HUDEP-2 (cell line): ENCODE measurements around the gene ZNF266.
A peak's percentile ranks its signal among the peaks of the same experiment; 100 is the strongest.

ENCODE experiments used
- DNase-seq, 76 experiments: peaks; one replicate each; lab custom pipeline; 2025; ENCODE audit not compliant: unreplicated experiment in 76 of 76; lab: John Stamatoyannopoulos, UW

ZNF266 gene

DNA sequence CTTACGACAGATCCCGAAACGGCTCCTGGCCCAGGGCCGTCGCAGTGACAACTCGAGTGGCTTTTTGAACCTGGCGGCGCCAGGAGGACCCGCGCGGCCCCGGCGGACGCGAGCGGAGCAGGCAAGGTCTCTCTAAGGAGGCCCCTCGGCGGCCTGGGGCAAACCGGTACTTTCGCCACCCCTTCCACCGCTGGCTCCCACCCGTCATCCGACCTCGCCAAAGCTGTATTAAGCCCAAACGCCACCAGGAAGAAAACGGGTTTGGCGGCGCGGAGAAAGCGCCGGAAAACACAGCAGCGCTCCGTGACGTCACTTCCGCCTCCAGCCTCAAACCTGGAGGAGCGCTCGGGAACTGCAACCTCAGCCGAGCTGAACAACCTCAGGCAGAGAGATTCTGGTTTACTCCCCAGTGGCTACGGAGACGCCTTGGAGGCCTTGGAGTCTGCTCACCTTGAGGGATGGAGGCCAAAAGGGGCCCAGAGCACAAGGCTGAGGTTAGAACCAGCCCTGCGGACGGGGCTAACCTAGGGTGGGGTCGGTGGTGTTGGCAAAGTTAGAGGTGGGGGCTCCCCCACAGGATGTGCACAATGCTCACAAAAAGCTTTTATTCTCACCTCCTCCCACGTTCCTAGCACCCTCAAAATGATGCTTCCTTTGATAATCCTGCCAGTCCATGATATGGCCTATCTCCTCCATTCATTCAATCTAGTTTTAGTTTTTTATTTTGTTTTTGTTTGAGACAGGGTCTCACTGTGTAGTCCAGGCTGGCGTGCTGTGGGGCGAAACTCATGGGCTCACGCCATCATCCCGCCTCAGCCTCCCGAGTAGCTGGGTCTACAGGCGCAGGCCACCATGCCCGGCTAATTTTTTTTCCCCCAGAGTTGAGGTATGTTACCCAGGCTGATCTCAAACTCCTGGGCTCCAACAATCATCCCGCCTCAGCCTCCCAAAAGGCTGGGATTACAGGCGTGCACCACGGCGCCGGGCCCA lies at the start of gene ZNF266:
Gene ZNF266, minus strand, starts transcription at position 295 of the 990 bp plus-strand sequence. CDS start 15,484 bp downstream, outside the sequence.
- DNase-seq: peak in 75 of 76 experiments; percentile 60 to 95 (median 87)

GRCh38 chr19:9485140-9485539 lies 49.8 kb upstream of the ZNF266 start:
- DNase-seq: no peak

GRCh38 chr19:9474975-9475374 lies 39.6 kb upstream of the ZNF266 start:
- no peak for DNase-seq

- DNase-seq: no peak
Measured at GRCh38 chr19:9467161-9467560, 31.8 kb upstream of the ZNF266 start.

DNA sequence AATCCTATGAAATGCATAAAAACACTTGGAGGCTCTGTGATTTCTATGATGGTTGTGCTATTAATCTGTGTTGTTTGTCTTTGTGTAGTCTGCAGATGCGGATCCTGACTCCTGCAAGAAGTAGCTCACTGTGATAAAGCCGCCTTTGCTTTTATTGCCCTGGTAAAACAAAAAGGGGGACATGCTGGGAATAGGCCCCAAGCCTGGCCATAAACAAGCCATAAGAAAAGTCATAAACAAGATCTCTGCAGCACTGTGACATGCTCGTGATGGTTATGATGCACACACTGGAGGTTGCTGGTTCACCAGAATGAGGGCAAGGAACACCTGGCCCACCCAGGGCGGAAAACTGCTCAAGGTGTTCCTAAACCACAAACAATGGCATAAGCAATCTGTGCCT lies 26.6 kb upstream of the ZNF266 start:
- DNase-seq: no peak

DNA sequence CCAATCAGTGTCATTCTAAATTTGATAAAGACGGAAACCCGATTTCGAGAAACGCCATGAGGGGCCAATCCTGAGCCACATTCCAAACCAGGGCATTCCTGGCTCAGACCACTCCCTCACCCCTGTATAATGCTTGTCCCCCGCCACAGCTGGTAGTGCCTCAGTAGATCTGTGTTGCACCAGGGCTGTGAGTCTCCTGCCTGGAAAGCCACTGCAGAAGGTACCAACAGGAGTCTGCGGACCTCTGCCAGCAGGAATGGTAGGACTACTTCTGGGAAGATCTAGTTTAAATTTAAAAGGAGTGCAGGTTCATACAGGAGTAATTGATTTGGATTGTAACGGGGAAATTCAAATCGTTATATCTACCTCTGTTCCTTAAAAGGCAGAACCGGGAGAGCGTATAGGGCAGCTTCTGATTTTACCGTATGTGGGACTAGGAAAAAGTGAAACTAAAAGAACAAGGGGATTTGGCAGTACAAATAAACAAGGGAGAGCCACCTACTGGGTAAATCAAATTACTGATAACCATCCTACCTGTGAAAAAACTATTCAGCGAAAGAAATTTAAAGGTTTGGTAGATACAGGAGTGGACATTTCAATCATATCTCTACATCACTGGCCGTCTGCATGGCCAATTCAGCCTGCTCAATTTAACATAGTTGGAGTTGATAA lies 20.8 kb upstream of the ZNF266 start:
- no peak for DNase-seq

- no peak for DNase-seq
Measured at GRCh38 chr19:9453953-9454352, 18.6 kb upstream of the ZNF266 start.

DNA sequence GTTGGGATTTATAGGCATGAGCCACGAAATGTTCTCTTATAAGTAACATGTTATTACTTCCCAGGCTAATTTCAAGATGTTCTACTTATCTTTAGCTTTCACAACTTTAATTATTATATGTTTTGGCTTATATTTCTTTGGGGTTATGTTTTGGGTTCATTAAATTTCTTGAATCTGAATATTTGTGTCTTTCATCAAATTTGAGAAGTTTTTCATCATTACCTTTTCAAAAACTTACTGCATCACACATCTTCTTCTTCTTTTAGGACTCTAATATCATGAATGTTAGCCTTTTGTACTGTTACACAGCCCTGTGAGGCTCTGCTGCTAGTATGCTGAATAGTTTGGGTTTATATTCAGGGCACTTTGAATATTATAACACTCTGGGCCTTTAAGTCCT lies 9.7 kb upstream of the ZNF266 start:
- DNase-seq: no peak

DNA sequence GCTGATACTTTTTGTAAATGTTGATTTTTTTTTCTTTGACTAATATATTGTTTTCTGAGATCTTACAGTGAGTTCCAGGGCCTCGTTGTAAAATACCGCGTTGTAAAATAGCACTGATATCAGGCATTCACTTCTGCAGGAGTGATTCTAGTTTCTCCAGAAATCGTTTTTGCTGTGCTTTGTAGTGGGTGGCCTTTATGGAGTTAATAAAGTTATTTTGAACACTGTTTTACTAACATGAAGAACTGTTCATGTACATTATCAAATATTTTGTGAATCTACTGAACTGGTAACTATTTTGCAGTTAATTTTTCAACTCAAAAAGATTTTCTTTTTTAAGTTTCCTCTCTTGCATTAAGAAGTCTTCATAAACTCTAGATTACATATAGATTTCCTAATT lies 985 bp upstream of the ZNF266 start:
- DNase-seq: no peak

DNA sequence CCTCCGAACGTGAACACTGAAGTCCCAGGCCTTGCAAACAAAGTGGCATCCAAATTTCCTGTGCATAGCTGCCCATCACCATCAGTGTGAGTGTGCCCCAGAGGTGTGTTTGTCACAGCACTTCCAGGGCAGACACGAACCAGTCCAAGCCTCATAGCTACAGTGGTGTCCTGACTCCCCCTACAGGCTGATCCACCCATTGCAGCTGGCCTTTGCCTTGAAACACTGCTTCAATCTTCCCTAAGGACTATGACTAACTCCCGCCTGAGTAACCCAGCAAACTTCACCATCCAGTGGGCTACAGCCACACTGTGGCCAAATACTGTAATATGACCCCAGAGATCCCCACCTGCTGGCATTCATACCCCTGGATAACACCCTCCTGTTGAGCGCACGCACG lies 3.9 kb downstream of the ZNF266 start:
- DNase-seq: peak in 50 of 76 experiments; percentile 3 to 61 (median 25)

- DNase-seq: no peak
Measured at GRCh38 chr19:9430444-9430843, 4.9 kb downstream of the ZNF266 start.

DNA sequence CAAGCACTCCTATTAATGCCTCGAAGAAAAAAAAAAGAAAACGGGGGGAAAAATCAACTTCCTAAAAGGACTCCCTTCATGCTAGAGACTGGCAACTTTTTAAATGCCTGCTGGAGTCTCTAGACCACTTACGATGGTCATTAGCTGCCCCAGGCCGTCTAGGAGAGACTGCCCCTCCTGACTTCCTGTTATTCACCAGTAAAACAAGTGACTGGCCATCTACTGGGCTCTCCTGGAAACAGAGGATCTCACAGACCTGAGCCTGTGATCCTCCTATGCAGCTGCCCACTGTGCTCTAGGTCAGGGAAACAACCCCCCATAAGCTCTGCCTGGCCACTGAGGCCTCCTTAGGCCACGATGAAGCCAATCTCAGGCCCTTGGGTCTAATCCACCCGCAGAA lies 7.4 kb downstream of the ZNF266 start:
- DNase-seq: no peak

- no peak for DNase-seq
Measured at GRCh38 chr19:9413240-9413954, 22.0 kb downstream of the ZNF266 start.

GRCh38 chr19:9407827-9408226 lies 27.5 kb downstream of the ZNF266 start:
- no peak for DNase-seq

DNA sequence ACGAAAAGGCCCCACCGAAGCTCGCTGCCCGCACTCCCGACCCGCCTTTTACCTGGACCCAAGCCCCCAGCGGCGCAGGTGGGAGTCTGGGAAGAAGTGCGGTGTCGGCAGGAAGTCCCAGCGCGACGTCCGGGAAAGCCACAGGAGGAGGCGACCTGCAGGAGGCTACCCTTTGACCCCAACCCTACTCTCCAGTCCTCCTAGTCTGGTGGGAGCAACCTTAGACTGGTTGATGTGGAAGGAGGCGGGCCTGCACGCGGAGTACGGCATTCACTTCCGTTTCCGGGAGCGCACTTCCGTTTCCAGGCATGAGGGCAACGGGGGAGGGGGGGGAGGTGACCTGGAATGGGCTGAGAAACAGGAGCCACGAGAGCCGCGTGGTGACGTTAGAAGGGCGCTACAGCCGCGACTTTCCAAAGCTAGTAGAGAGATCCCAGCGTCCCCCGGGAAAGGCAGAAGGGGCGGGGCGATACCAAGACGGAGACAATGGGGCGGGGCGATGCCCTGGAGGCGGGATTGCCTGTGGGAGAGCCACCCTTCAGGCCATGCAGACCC lies 28.5 kb downstream of the ZNF266 start:
- peak in 67 of 76 experiments; percentile 3 to 91 (median 72) for DNase-seq

GRCh38 chr19:9381361-9381785 lies 54.0 kb downstream of the ZNF266 start:
- DNase-seq: no peak

DNA sequence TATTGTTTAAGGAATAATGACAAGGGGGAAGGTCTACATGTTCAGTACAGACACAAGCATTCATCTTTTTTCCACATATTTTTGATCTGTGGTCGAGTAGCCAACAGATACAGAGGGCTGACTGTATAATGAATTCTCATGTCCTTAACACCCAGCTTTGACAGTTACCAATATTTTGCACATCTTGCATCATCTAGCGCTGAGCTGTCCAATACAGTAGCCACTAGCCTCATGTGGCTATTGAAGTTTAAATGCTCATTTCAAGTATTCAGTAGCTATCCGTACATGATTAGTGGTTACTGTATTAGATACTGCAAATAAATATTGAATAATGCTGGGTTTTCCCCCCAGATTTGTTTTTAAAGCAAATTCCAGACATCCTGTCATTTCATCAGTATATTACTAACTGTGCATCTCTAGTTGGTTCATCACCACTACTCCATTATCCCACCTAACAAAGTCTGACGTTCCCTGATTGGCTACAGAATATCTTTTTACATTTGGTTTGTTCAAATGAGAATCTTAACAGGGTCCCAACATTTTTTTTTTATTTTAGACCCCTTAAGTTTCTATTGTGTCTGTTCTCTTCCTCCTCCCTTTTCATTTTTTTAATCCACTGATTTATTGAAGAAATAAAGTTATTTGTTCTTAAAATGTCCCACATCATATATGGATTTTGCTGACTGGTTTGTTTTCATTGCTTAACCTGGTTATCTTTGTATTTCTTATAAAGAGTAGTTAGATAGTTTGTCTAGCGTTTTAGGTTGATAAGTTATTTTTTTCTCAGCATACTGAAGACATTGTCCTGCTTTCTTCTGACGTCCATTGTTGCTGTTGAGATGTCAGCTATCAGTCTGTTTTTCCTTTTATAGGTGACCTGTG lies 64.4 kb downstream of the ZNF266 start:
- DNase-seq: no peak

- peak in 2 of 76 experiments; percentile 2 to 6 for DNase-seq
Measured at GRCh38 chr19:9362905-9363304, 72.5 kb downstream of the ZNF266 start, which contains the start of gene ZNF177. Gene ZNF177 (plus strand): TSS chr19:9363013. CDS start chr19:9378312, 15,299 bp downstream.
